IPS-18c (cell line): ENCODE results near the gene ISOC2.
A peak's percentile ranks its signal among the peaks of the same experiment; 100 is the strongest.

Source experiments
- H3K4me3 ChIP-seq: 2 replicates; pipeline ENCODE4 v1.7.0; 2013; ENCODE audit warnings: low read depth, mild to moderate bottlenecking, low read length, moderate library complexity; ENCODE audit not compliant: insufficient read depth
- H3K9me3 ChIP-seq: one replicate; pipeline ENCODE4 v1.6.1; 2013; ENCODE audit warnings: mild to moderate bottlenecking, low read length, moderate library complexity; ENCODE audit not compliant: control insufficient read depth, insufficient read depth

Gene ISOC2

GRCh38 chr19:55406826-55407549 lies 54.5 kb downstream of the ISOC2 start:
- H3K4me3 ChIP-seq: peak overlapping the region; percentile 84
- peaks cover 7% of the 10 kb centered on the region for H3K9me3 ChIP-seq

DNA sequence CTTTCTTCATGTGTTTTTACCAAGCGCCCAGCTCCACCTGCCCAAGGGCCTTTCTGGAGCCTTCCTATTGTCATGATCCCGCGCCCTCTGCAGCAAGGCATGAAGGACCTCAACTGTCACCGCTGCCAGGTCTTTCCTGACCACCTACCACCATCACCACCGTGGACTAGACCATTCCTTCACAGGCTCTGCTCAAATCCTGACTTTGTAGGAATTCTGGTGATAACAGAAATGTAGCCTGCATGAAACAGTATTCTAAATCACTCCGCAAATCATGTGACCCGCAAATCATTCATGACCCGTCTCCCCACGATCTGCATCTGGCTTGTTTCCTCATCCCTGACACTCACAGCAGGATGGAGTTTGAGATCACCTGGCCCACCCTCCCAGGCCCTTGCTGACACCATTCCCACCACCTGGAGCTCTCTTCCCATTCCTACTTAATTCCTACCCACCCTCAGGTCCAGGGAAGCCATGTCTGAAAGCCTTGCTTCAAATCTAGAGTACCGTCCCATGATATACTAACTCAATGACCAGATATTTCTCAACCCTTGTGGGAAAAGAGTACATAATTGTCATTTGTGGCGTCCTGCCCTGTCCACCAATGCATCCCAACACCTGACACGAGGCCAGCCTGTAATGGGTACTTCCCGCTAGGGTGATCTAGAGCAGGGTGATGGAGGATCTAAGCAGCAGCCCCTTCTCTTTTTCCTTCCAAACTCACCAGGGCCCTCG lies 55.2 kb downstream of the ISOC2 start:
- peak overlapping the region; percentile 84 for H3K4me3 ChIP-seq
- peaks cover 7% of the 10 kb centered on the region for H3K9me3 ChIP-seq

DNA sequence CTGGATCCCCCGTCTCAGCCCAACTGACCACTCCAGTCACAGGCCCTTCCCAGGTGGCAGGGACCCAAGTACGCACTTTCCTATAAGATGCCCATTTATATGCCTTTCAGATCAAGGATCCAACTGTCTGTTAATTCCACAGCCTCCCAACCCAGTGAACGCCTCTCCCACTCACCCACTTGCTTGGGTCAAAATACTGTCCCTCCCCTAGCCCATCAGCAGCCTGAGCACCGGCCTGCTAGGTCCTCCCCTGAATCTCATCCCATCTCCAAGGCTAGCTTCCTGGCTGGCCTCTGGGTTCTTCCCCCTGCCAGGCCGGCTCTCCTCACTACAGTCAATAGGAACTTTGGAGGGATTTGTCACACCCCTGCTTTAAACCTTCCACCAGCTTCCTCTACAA lies 55.8 kb downstream of the ISOC2 start:
- peak overlapping the region; percentile 84 for H3K4me3 ChIP-seq
- peaks cover 7% of the 10 kb centered on the region for H3K9me3 ChIP-seq
